22Rv1 (cell line): ENCODE results near the gene LOXL4.

Source experiments
- H3K27ac ChIP-seq: fragments of 450-650 bp; 2 replicates; pipeline ENCODE4 v1.5.1; 2017
- ZFX ChIP-seq: fragments of 450-650 bp; IDR thresholded peaks from 2 replicates; pipeline ENCODE4 v1.6.1; 2017; ENCODE audit warnings: antibody characterized with exemption, borderline replicate concordance
- TF ChIP-seq, protein P1 (sequence below): fragments of 450-650 bp; IDR thresholded peaks from 2 replicates; pipeline ENCODE4 v1.5.1; 2017; ENCODE audit warnings: mild to moderate bottlenecking

LOXL4 gene

GRCh38 chr10:98269435-98269912 is 1.5 kb upstream of the LOXL4 start:
- no peak overlapping the region for H3K27ac ChIP-seq
- TF ChIP-seq ZFX, result no peak
- TF ChIP-seq, protein P1, sequence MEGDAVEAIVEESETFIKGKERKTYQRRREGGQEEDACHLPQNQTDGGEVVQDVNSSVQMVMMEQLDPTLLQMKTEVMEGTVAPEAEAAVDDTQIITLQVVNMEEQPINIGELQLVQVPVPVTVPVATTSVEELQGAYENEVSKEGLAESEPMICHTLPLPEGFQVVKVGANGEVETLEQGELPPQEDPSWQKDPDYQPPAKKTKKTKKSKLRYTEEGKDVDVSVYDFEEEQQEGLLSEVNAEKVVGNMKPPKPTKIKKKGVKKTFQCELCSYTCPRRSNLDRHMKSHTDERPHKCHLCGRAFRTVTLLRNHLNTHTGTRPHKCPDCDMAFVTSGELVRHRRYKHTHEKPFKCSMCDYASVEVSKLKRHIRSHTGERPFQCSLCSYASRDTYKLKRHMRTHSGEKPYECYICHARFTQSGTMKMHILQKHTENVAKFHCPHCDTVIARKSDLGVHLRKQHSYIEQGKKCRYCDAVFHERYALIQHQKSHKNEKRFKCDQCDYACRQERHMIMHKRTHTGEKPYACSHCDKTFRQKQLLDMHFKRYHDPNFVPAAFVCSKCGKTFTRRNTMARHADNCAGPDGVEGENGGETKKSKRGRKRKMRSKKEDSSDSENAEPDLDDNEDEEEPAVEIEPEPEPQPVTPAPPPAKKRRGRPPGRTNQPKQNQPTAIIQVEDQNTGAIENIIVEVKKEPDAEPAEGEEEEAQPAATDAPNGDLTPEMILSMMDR, result no peak

- TF ChIP-seq, protein P1, result no peak
- no peak for TF ChIP-seq ZFX
- H3K27ac ChIP-seq, result no peak overlapping the region
Measured at GRCh38 chr10:98268694-98269431, 869 bp upstream of the LOXL4 start.

DNA sequence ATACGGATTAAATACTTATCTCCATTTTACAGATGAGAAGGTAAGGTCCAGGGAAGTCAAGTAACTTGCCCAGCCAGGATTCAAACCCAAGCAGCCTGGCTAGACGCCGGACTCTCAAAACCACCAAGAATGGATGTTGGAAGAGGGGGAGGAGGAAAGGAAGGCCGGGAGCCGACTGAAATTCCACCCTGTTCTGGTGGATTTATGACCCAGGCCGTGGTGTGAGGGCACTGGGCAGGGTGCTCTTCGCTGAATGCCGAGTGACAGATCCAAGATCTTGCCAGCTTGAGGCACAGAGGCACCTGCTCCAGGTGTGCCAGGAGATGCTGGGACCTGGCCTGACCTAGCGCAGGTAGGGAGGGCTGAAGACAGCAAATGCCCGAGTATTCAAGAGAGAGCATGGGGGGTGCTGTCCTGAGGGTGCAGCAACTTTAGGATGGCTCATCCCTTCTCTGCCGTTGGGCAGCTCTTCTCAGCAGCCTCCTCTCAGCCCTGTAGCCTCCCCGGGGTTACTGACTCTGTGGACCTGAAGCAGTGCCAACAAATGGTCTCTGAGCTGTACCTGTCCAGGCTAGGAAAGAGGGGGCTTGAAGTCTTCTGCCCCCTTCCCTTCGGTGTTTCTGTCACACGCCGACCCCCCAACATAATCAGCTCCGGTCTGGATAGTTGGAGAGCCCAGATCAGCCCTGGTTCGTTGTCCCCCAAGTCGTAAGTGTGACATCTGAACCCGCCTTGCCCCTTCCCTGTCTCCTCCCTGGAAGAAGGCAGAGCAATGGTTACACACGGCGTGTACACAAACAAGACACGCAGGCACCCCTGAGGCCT is 713 bp downstream of the LOXL4 start:
- no peak overlapping the region for H3K27ac ChIP-seq
- no peak for TF ChIP-seq ZFX
- TF ChIP-seq, protein P1, result no peak

DNA sequence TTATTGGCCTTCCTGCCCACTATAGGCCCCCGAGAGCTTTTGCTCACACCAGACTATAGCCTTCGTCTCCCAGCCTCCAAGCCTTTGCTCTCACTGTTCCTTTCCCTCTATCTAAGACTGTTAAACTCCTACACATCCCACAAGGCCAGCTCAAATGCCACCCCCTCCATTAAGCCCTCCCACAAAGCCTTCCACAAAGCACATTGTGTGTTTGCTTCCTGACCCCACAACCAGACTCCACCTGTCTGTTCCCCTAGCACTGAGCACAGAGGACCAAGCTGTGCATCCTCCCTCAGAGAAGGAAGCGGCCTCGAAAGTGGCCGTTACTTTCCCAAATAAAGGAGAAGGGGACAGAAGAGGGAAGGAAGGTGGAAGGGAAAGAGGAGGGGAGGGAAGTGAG is 1.3 kb downstream of the LOXL4 start:
- TF ChIP-seq, protein P1, result no peak
- no peak for TF ChIP-seq ZFX
- H3K27ac ChIP-seq, result no peak overlapping the region

DNA sequence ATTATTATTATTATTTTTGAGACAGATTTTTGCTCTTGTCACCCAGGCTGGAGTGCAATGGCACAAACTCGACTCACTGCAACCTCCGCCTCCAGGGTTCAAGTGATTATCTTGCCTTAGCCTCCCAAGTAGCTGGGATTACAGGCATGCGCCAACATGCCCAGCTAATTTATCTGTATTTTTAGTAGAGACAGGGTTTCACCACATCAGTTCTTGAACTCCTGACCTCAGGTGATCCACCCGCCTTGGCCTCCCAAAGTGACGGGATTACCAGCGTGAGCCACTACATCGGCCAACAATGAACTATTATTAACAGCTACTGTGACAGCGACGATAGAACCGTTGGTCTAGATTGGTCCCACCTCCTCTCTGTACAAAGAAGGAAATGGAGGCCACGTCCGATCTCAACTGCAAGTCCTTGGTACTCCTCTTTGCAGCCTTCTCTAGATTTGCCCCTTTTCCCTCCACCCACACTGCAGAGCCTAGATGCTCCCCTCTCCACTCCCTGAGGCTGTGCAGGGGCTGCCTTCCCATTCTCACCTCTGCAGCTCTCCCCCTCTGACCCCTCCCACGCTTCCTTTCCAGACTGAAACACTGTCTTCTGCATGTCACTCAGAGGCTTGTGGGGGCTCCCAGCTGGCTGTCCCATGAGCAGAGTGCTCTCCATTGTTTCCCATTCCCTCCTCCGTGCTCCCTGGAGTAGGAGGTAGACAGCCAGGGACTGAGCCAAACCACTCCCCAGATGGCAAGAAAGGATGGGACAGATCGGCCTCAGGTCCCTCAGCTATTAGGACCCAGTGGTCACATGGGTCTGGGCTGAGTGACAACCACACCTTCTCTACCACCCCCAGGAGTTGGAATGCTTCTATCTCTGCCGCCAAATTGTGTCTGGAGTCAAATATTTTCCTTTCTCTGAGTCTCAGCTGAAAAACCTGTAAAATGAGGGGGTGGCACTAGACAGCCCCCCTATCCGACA is 2.3 kb downstream of the LOXL4 start:
- TF ChIP-seq, protein P1, result no peak
- TF ChIP-seq ZFX, result no peak
- no peak overlapping the region for H3K27ac ChIP-seq

- H3K27ac ChIP-seq, result no peak overlapping the region
- TF ChIP-seq, protein P1, result no peak
- TF ChIP-seq ZFX, result no peak
Measured at GRCh38 chr10:98264378-98265065, 3.5 kb downstream of the LOXL4 start.
